HS-5 (cell line): Measurements from ENCODE around the gene ZDHHC13.
A peak's percentile ranks its signal among the peaks of the same experiment; 100 is the strongest.

Experiments
- DNase-seq: peaks from one replicate; pipeline ENCODE4 v3.0.0-alpha.2; 2012; ENCODE audit warnings: low read depth

Gene ZDHHC13, protein sequence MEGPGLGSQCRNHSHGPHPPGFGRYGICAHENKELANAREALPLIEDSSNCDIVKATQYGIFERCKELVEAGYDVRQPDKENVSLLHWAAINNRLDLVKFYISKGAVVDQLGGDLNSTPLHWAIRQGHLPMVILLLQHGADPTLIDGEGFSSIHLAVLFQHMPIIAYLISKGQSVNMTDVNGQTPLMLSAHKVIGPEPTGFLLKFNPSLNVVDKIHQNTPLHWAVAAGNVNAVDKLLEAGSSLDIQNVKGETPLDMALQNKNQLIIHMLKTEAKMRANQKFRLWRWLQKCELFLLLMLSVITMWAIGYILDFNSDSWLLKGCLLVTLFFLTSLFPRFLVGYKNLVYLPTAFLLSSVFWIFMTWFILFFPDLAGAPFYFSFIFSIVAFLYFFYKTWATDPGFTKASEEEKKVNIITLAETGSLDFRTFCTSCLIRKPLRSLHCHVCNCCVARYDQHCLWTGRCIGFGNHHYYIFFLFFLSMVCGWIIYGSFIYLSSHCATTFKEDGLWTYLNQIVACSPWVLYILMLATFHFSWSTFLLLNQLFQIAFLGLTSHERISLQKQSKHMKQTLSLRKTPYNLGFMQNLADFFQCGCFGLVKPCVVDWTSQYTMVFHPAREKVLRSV

GRCh38 chr11:19116971-19117759 lies at the start of gene ZDHHC13:
Gene ZDHHC13 (plus strand): TSS chr11:19117168. CDS start chr11:19117250, 82 bp downstream.
- peak; percentile 68 for DNase-seq

GRCh38 chr11:19071255-19071654 lies 45.7 kb upstream of the ZDHHC13 start:
- DNase-seq, result peak; percentile 77

- no peak for DNase-seq
Observed at GRCh38 chr11:19072464-19072863, 44.5 kb upstream of the ZDHHC13 start.

GRCh38 chr11:19073454-19074415 lies 43.2 kb upstream of the ZDHHC13 start:
- no peak for DNase-seq

- DNase-seq, result no peak
Observed at GRCh38 chr11:19075636-19076035, 41.3 kb upstream of the ZDHHC13 start.

DNA sequence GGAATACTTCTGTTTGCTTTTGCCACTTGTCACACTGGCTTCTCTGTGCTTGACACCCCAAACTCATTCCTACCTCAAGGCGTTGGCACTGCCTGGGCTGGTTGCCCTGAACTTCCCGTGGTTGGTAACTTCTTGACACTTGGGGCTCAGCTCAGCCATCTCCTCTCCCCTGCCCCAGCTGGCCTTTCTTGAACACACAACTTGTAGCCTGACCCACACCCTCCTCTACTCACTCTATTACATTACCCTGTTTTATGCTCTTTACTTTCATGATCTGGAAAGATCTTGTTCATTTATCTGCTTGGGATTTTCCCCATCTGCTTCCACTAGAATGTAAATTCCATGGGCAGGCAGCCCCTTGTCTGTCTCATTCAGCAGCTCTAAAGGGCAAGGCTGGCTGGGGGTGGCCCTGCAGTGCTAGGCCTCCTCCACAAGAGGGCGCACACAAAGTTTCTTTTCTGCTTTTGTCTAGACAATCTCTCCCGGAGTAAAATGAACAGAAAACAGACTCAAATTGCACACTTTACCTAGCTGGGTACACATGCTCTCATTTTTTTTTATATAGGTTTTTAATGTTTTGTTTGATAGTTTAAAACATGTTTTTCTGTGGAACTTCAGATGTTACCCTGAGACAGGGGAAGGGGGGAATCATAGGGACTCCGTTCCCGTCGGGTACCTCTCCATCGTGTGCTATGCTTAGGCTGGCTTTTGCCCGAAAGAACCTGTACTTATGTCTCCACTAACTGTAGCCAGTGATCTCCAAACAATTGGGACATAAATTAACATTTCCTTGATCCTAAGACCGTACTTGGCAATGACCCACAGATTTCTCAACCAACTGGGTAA lies 40.0 kb upstream of the ZDHHC13 start:
- no peak for DNase-seq

DNA sequence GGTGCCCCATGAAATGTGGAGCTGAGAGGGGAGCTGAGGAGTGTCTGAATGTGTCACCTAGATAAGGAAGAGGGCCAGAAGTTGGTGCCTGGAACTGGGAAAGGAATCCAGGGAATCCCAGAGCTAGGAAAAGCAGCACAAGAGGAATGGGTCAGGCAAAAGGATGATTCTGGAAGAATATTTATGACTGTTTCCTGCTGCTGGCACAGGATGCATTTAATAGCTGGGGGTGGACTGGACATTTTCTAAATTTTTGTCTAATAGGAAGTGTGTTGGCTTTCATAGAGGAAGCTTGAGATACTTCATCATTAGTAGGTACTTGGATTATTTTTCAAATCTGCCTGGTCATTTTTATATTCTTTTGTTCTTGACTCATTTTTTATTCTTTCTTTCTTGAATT lies 39.0 kb upstream of the ZDHHC13 start:
- no peak for DNase-seq

- DNase-seq, result peak; percentile 96
Observed at GRCh38 chr11:19079643-19080440, 37.1 kb upstream of the ZDHHC13 start.

DNA sequence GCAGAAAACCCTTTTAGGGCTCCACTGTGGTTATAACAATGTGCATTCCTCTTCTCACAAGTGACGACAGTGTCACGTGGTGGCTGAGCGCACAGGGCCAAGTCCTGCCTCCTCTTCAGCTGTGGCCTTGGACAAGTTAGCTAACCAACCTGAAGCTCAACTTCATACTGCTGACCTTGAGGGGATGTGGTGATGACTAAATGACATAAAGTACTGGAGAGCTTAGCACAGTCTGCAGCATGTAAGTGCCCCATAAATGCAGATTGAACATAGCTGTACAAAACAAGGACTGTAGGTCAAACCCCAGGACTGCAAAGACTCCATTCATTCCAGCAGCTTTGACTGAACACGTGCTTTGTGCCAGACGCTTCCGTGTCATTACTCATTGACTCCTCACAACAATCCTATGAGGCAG lies 36.4 kb upstream of the ZDHHC13 start:
- no peak for DNase-seq

DNA sequence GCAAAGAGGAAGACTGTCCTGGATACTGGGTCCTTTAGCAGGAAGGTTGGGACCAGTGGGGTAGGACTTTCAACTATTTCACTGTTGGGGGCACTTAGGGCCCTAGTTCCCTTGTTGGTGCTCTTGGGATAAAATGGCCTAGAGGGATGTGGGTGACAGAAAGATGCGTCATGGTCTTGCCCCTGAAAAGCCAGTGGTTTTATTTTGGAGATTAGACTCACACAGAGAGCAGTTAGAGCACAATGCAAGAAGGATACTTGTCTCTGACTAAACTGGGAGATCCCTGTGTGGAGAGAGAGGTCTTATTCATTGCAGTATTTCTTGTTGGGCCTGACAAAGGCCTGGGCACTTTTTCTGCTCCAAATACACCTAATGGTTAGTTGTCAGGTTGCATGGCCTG lies 33.8 kb upstream of the ZDHHC13 start:
- DNase-seq, result no peak

DNA sequence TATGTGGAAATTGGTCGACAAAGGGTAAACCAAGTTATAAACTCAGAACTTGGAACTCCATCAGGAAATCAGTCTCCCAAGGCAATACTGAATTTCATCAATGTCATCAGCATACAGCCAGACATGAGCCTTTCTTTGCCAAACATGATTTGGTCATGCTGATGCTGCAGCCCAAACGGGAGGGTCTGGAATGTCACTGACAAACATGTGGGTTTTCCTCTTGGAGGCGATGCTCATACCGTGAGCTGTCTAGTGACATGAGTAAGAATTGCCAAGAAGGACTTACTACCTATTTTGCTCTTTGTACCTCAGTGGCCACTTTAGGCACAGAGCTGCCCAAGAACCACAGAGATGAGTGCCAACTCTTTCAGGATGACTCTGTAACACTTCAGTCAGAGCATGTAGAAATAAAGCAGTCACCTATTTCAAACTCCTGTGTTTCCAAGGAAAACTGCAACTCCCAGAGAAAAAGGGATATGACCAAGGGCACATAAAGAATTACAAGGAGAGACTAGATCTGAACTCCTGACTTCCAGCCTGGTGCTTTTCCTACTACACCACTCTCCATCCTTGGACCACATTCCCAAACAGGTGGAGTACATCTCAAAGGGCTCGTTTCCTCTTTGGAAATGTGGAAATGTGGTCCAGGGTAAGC lies 32.2 kb upstream of the ZDHHC13 start:
- DNase-seq, result no peak

DNA sequence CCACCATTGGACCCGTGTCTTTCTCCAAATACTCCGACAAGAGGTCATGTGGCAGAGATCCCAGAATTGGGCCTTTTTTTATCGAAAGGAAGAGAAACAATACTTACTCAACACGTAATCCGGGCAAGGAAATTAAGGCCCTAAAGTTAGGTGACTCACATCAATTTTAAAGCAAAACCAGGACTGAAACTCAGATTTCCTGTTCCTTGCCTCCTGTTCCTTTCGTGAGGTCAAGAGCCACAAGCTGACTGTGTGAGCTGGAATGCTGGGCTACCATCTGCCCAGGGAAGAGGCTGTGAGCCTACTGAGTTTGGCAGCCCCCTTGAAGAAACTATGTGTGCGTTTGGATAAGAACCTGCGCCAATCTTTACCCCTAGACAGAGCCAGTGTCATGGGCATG lies 29.3 kb upstream of the ZDHHC13 start:
- peak; percentile 95 for DNase-seq

DNA sequence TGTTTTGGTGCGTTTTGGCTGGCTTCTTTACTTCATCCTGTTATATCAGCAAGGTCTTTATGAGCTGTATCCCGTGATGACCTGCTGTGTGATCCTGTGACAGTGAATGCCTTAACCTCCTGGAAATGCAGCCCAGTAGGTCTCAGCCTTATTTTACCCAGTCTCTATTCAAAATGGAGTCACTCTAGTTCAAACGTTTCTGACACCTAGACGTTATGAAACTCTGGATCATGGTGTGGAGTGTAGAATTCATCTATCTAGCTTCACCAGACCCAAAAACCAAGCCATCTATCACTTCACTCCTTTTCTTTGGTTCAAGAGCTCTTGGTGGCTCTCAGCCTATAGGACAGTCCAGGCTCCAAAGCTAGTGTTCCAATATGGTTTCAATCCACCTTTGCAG lies 28.2 kb upstream of the ZDHHC13 start:
- DNase-seq, result no peak

DNA sequence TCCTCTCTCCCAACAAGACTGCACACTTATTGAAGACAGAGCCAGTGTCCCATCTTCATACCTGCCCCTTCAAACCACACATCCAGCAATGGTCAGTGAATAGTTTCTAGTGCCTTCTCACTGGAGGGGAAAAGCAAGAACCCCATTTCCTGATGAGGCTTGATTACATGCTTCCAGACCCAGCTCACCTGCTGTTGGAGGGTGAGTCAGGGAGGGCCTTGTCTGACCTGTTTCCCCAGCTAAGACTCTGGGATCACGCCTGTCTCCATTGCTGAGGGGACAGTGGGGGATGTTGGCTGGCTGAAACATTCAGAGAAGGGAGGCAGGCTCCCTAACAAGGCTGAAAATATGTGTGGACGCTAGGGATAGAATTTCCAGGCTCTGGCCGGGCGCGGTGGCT lies 27.5 kb upstream of the ZDHHC13 start:
- DNase-seq, result no peak

GRCh38 chr11:19091366-19091765 lies 25.6 kb upstream of the ZDHHC13 start:
- DNase-seq, result no peak

DNA sequence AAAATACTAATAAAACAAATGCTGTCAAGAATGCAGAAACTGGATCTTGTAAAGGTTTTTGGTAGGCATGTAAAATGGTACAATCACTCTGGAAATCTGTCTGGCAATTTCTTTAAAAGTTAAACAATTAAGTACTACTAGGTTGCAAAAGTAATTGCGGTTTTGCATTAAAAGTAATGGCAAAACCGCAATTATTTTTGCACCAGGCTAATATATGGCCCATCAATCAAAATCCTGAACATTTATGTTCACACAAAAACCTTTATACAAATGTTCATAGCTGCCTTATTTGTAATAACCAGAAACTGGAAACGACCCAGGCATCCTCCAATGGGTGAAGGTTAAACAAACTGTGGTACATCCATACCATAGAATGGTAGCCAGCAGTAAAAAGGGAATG lies 24.6 kb upstream of the ZDHHC13 start:
- no peak for DNase-seq

DNA sequence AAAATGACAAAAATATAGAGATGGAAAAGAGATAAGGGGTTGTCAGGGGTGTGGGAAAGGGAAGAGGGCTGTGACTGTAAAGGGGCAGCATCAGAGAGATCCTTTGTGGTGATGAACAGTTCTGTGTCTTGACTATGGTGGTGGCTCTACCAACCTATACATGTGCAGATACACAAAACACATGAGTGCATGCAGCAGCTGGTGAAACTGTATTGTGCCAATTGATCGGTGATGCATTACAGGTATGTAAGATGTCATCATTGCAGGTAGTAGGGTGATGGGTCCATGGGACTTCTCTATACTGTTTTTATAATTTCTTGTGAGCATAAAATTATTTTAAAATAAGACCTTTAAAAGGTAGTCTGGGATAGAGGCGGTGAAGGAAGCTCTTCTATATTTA lies 24.1 kb upstream of the ZDHHC13 start:
- DNase-seq, result no peak

- no peak for DNase-seq
Observed at GRCh38 chr11:19093976-19094375, 23.0 kb upstream of the ZDHHC13 start.

DNA sequence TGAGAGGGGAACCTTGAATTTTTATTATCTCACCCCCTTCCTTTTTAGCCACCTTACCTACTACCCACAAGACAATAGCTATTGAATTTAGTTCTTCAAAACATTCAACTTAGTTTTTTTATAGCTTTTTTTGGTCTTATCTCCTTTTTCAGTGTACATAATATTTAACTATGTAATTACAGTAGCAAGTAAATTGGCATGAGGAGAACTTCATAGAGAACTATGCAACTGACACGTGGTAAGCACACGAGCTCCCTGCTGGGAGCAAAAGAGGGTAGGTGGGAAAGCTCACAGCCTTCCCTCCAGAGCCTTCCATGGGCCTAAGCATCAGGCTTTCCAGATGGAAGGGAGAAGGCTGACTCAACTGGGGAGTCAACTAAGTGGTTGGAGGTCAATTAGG lies 22.1 kb upstream of the ZDHHC13 start:
- no peak for DNase-seq
